Measurements from ENCODE around the gene ABCD1. TPM values are rescaled to one million over a fixed set of nuclear protein-coding genes. Genes with fewer than 3 reads are reported as not detected.
"Not testable (repeated sequence)": the region's sequence is repeated elsewhere in the genome, so short reads cannot be mapped to it uniquely, and the experiment has no call there.

ABCD1 gene
- total and polyA plus RNA-seq, 5 donors = 11.0 to 15.9 (median 15.5) TPM

- 90% methylated on average over 15 of the region's 15 CpGs for WGBS
These were observed 28.6 kb upstream of the ABCD1 start for GRCh38 chrX:153696100-153696499.

GRCh38 chrX:153696538-153696937 lies 28.1 kb upstream of the ABCD1 start:
- H3K9me3 ChIP-seq (ENCODE audit: control insufficient read depth, low read length); H3K4me3 ChIP-seq (ENCODE audit: low read length); H3K27me3 ChIP-seq (ENCODE audit: control insufficient read depth, insufficient read depth); H3K27ac ChIP-seq (ENCODE audit: low read length); intact Hi-C loops (cut with DNase I); ATAC-seq; H3K4me1 ChIP-seq (ENCODE audit: control insufficient read depth, insufficient read depth, low read length): not testable (repeated sequence)
- peak in 1 of 3 donors; percentile 52 for DNase-seq
- WGBS = 75% methylated on average over 10 of the region's 10 CpGs

More at GRCh38 chrX:153696100-153696499, 28.6 kb upstream of the ABCD1 start:
- ATAC-seq (no peak), DNase-seq (peak in 1 of 3 donors; percentile 36)
- Histone ChIP-seq H3K9me3 (ENCODE audit: control insufficient read depth, low read length) (no peaks in the 10 kb centered on the region), H3K27me3 (ENCODE audit: control insufficient read depth, insufficient read depth) (no peaks in the 10 kb centered on the region), H3K27ac (ENCODE audit: low read length) (no peak overlapping the region), H3K4me1 (ENCODE audit: control insufficient read depth, insufficient read depth, low read length) (no peaks in the 10 kb centered on the region), H3K4me3 (ENCODE audit: low read length) (no peak overlapping the region)
- intact Hi-C loops (cut with DNase I) = no loop called here

- H3K9me3 ChIP-seq (ENCODE audit: control insufficient read depth, low read length); intact Hi-C loops (cut with DNase I); H3K27me3 ChIP-seq (ENCODE audit: control insufficient read depth, insufficient read depth); H3K4me3 ChIP-seq (ENCODE audit: low read length); H3K4me1 ChIP-seq (ENCODE audit: control insufficient read depth, insufficient read depth, low read length); ATAC-seq; H3K27ac ChIP-seq (ENCODE audit: low read length): not testable (repeated sequence)
- WGBS = 77% methylated on average over 16 of the region's 16 CpGs
- peak in 1 of 3 donors; percentile 43 for DNase-seq
These were observed 27.5 kb upstream of the ABCD1 start for GRCh38 chrX:153696986-153697722.

- DNase-seq (peak in 1 of 3 donors; percentile 26), ATAC-seq (no peak)
- H3K4me1 ChIP-seq (ENCODE audit: control insufficient read depth, insufficient read depth, low read length) = no peaks in the 10 kb centered on the region
- intact Hi-C loops (cut with DNase I) = no loop called here
- no peak overlapping the region for H3K4me3 ChIP-seq (ENCODE audit: low read length)
- WGBS = 81% methylated on average over 14 of the region's 16 CpGs
- H3K9me3 ChIP-seq (ENCODE audit: control insufficient read depth, low read length) = no peaks in the 10 kb centered on the region
- no peaks in the 10 kb centered on the region for H3K27me3 ChIP-seq (ENCODE audit: control insufficient read depth, insufficient read depth)
- H3K27ac ChIP-seq (ENCODE audit: low read length) = peak overlapping the region; percentile 80
These were observed 26.5 kb upstream of the ABCD1 start for GRCh38 chrX:153697924-153698865.

- intact Hi-C loops (cut with DNase I); H3K27me3 ChIP-seq (ENCODE audit: control insufficient read depth, insufficient read depth); H3K4me3 ChIP-seq (ENCODE audit: low read length); H3K4me1 ChIP-seq (ENCODE audit: control insufficient read depth, insufficient read depth, low read length); ATAC-seq; H3K9me3 ChIP-seq (ENCODE audit: control insufficient read depth, low read length): not testable (repeated sequence)
- peak overlapping the region; percentile 80 for H3K27ac ChIP-seq (ENCODE audit: low read length)
- WGBS = 74% methylated on average over 15 of the region's 16 CpGs
- peak in 1 of 3 donors; percentile 25 for DNase-seq
These were observed 25.4 kb upstream of the ABCD1 start for GRCh38 chrX:153699210-153699783.

- 54% methylated on average over 18 of the region's 18 CpGs for WGBS
- H3K9me3 ChIP-seq (ENCODE audit: control insufficient read depth, low read length); H3K4me1 ChIP-seq (ENCODE audit: control insufficient read depth, insufficient read depth, low read length); H3K27me3 ChIP-seq (ENCODE audit: control insufficient read depth, insufficient read depth); H3K4me3 ChIP-seq (ENCODE audit: low read length); intact Hi-C loops (cut with DNase I): not testable (repeated sequence)
- peak; percentile 60 for ATAC-seq
- DNase-seq = peak in 1 of 3 donors; percentile 66
- H3K27ac ChIP-seq (ENCODE audit: low read length) = peak overlapping the region; percentile 94
These were observed 24.8 kb upstream of the ABCD1 start for GRCh38 chrX:153699784-153700371.

- H3K9me3 ChIP-seq (ENCODE audit: control insufficient read depth, low read length) = no peaks in the 10 kb centered on the region
- intact Hi-C loops (cut with DNase I) = no loop called here
- DNase-seq (peak in 2 of 3 donors; percentile 32 to 50), ATAC-seq (peak; percentile 5 to 29)
- no peaks in the 10 kb centered on the region for H3K4me1 ChIP-seq (ENCODE audit: control insufficient read depth, insufficient read depth, low read length)
- H3K4me3 ChIP-seq (ENCODE audit: low read length) = no peak overlapping the region
- WGBS = 62% methylated on average over 15 of the region's 15 CpGs
- H3K27ac ChIP-seq (ENCODE audit: low read length) = peak overlapping the region; percentile 94
- H3K27me3 ChIP-seq (ENCODE audit: control insufficient read depth, insufficient read depth) = no peaks in the 10 kb centered on the region
These were observed 24.2 kb upstream of the ABCD1 start for GRCh38 chrX:153700376-153700945.

GRCh38 chrX:153700967-153701366 lies 23.7 kb upstream of the ABCD1 start:
- 69% methylated on average over 6 of the region's 6 CpGs for WGBS
- DNase-seq (peak in 2 of 3 donors; percentile 18 to 46), ATAC-seq (no peak)
- no peaks in the 10 kb centered on the region for H3K9me3 ChIP-seq (ENCODE audit: control insufficient read depth, low read length)
- intact Hi-C loops (cut with DNase I) = no loop called here
- H3K27me3 ChIP-seq (ENCODE audit: control insufficient read depth, insufficient read depth) = no peaks in the 10 kb centered on the region
- H3K27ac ChIP-seq (ENCODE audit: low read length) = peak overlapping the region; percentile 94
- no peak overlapping the region for H3K4me3 ChIP-seq (ENCODE audit: low read length)
- no peaks in the 10 kb centered on the region for H3K4me1 ChIP-seq (ENCODE audit: control insufficient read depth, insufficient read depth, low read length)

- Histone ChIP-seq H3K27ac (ENCODE audit: low read length) (no peak overlapping the region), H3K9me3 (ENCODE audit: control insufficient read depth, low read length) (no peaks in the 10 kb centered on the region), H3K27me3 (ENCODE audit: control insufficient read depth, insufficient read depth) (no peaks in the 10 kb centered on the region), H3K4me1 (ENCODE audit: control insufficient read depth, insufficient read depth, low read length) (no peaks in the 10 kb centered on the region), H3K4me3 (ENCODE audit: low read length) (no peak overlapping the region)
- DNase-seq (peak in 2 of 3 donors; percentile 22 to 51), ATAC-seq (no peak)
- whole genome bisulfite sequencing = 99% methylated on average over 12 of the region's 12 CpGs
- intact Hi-C loops (cut with DNase I) = no loop called here
These were observed 22.9 kb upstream of the ABCD1 start for GRCh38 chrX:153701706-153702105.

- ATAC-seq (no peak), DNase-seq (peak in 1 of 3 donors; percentile 27)
- no peaks in the 10 kb centered on the region for H3K9me3 ChIP-seq (ENCODE audit: control insufficient read depth, low read length)
- no peak overlapping the region for H3K4me3 ChIP-seq (ENCODE audit: low read length)
- intact Hi-C loops (cut with DNase I) = no loop called here
- H3K27ac ChIP-seq (ENCODE audit: low read length) = no peak overlapping the region
- no peaks in the 10 kb centered on the region for H3K4me1 ChIP-seq (ENCODE audit: control insufficient read depth, insufficient read depth, low read length)
- 81% methylated on average over 23 of the region's 23 CpGs for WGBS
- H3K27me3 ChIP-seq (ENCODE audit: control insufficient read depth, insufficient read depth) = no peaks in the 10 kb centered on the region
These were observed 22.2 kb upstream of the ABCD1 start for GRCh38 chrX:153702336-153703035.

Data from right cardiac atrium (tissue), 5 donors.